Muscle of leg (tissue), 11 donors: ENCODE measurements around the gene RRN3. TPM values are rescaled to one million over a fixed set of nuclear protein-coding genes. Genes with fewer than 3 reads are reported as not detected.
"Not testable (repeated sequence)": the region's sequence is repeated elsewhere in the genome, so short reads cannot be mapped to it uniquely, and the experiment has no call there.

Experiments
- DNase-seq: peaks from one replicate; pipeline ENCODE4 v3.0.0; 2013
- H3K27ac ChIP-seq: one replicate; pipeline ENCODE4 v1.5.1; 2013; ENCODE audit warnings: mild to moderate bottlenecking, low read length, control low read depth
- H3K27me3 ChIP-seq: one replicate; pipeline ENCODE4 v1.6.1; 2013; ENCODE audit warnings: low read length; ENCODE audit not compliant: control insufficient read depth, insufficient read depth
- H3K36me3 ChIP-seq: one replicate; pipeline ENCODE4 v1.6.1; 2013; ENCODE audit warnings: low read length; ENCODE audit not compliant: control insufficient read depth, insufficient read depth
- H3K4me1 ChIP-seq: one replicate; pipeline ENCODE4 v1.6.1; 2013; ENCODE audit warnings: low read length; ENCODE audit not compliant: control insufficient read depth, insufficient read depth
- H3K4me3 ChIP-seq: one replicate; pipeline ENCODE4 v1.5.1; 2013; ENCODE audit warnings: low read length, control low read depth
- H3K9me3 ChIP-seq: replicated peaks from 2 replicates; pipeline ENCODE4 v1.6.1; 2013; ENCODE audit warnings: low read depth, low read length; ENCODE audit not compliant: control insufficient read depth
- WGBS: methylation state at CpG from one replicate; pipeline ENCODE4 v1.1.5; 2013; ENCODE audit warnings: missing lambda C conversion rate; ENCODE audit not compliant: insufficient coverage; 5-methylcytosine and 5-hydroxymethylcytosine counted together
- polyA plus RNA-seq, 8 donors: library from polyadenylated mRNA; unstranded; fragments of 120-200 nt; gene quantifications; one replicate each; pipeline versions ENCODE4 v1.2.1 to v1.2.3, GENCODE V29; 2013; ENCODE audit warnings: inconsistent platforms in 1 of 8, low replicate concordance in 1 of 8; ENCODE audit not compliant: insufficient read length in 8 of 8, insufficient read depth in 1 of 8
- total RNA-seq: library from RNA; stranded (reverse); fragments of 120-200 nt; gene quantifications from one replicate; pipeline ENCODE4 v1.2.4, GENCODE V29; 2013

The RRN3 gene
- total and polyA plus RNA-seq, 9 donors: 24.8 to 33.1 (median 26.8) TPM

DNA sequence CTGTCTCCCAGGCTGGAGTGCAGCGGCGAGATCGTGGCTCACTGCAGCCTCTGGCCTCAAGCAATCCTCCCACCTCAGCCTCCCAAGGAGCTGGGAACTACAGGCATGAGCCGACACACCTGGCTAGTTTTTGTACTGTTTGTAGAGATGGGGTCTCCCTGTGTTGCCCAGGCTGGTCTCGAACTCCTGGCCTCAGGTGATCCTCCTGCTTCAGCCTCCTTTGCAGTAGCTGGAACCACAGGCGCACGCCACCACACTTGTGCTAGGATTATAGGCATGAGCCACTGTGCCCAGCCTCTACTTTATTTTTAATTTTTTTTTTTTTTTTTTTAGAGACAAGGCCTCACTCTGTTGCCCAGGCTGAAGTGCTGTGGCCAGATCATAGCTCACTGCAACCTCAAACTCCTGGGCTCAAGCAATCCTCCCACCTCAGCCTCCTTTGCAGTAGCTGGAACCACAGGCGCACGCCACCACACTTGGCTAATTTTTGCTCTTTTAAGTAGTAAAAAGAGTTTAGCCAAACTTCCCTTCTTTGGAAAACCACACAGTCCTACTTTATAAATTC lies 42.6 kb downstream of the RRN3 start:
- Histone ChIP-seq H3K27me3 (no peaks in the 10 kb centered on the region), H3K4me1 (peaks cover 18% of the 10 kb centered on the region), H3K36me3 (peaks cover 12% of the 10 kb centered on the region), H3K27ac (no peak overlapping the region), H3K4me3 (no peak overlapping the region), H3K9me3 (no peaks in the 10 kb centered on the region)
- WGBS: no CpG with 5 or more reads among the region's 9 CpGs
- no peak for DNase-seq

DNA sequence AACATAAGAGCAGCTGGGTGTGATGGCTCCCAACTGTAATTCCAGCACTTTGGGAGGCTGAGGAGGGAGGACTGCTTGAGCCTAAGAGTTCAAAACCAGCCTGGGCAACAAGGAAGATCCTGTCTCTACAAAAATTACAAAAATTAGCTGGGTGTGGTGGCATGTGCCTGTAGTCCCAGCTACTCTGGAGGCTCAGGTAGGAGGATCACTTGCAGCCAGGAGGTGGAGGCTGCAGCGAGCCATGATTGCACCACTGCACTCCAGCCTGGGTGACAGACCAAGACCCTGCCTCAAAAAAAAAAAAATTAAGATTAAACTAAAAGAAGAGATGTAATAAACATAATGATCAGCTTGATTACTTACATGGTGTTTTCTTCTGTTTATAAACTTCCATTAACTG lies 43.6 kb downstream of the RRN3 start:
- H3K36me3 ChIP-seq: peaks cover 22% of the 10 kb centered on the region
- not testable (repeated sequence) for H3K9me3 ChIP-seq, H3K27ac ChIP-seq, H3K27me3 ChIP-seq, DNase-seq, H3K4me3 ChIP-seq
- H3K4me1 ChIP-seq: peaks cover 13% of the 10 kb centered on the region
- whole genome bisulfite sequencing: no CpG with 5 or more reads among the region's 1 CpG

DNA sequence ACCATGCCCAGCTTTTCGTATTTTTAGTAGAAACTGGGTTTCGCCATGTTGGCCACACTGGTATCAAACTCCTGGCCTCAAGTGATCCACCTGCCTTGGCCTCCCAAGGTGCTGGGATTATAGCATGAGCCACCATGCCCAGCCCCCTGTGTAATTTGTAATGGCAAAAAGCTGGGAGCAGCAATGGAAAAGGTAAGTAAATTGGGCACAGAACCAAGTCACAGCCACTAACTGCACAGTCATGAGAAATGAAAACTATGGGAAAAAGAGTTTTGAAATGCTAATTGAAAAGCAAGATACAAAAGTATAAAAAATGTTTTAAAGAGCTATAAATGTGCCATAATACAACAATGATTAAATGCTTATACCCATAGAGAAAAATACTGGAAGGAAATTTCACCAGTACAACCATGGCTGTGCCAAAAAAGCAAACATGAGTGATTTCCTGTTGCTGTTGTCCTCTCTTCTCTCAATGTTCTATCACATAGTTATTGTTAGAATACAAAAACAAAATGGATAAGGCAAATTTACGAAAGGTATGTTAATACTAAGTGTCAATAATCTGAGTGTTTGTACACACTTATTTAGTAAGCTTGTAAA lies 44.4 kb downstream of the RRN3 start:
- H3K4me1 ChIP-seq: peaks cover 6% of the 10 kb centered on the region
- no peak overlapping the region for H3K4me3 ChIP-seq
- H3K27me3 ChIP-seq: no peaks in the 10 kb centered on the region
- H3K36me3 ChIP-seq: peaks cover 22% of the 10 kb centered on the region
- DNase-seq: no peak
- no peak overlapping the region for H3K27ac ChIP-seq
- 96% methylated on average over 2 of the region's 3 CpGs for WGBS
- no peaks in the 10 kb centered on the region for H3K9me3 ChIP-seq

DNA sequence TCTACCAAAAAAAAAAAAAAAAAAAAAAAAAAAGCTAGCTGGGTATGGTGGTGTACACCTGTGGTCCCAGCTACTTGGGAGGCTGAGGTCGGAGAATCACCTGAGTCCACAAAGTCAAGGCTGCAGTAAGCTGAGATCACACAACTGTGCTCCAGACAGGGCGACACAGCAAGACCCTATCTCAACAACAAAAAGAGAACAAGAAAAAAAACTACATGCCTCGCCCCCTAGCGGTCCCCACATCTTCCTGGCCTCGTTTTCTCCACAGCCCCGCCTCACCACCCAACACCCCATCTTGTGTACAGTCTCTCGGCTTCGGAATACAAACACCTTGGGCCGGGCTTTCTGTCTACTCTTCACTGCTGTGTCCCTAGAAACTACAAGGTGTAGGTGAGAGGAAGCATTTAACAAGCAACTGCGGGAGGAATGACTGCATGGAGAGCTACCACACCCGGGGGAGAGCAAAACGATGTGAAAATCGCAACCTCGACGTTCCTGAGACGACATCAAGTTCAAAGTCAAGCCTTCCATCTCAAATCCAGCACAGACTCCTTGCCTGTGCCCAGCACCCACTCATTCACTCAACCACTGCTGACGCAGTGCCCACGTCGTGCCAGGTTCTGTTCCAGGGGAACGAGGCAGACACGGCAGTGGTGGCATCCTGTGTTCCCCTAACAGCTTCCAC lies 47.2 kb downstream of the RRN3 start:
- no peak overlapping the region for H3K27ac ChIP-seq
- no peaks in the 10 kb centered on the region for H3K9me3 ChIP-seq
- DNase-seq: no peak
- H3K27me3 ChIP-seq: no peaks in the 10 kb centered on the region
- H3K4me3 ChIP-seq: no peak overlapping the region
- peaks cover 33% of the 10 kb centered on the region for H3K36me3 ChIP-seq
- WGBS: 94% methylated on average over 10 of the region's 21 CpGs
- H3K4me1 ChIP-seq: no peaks in the 10 kb centered on the region

DNA sequence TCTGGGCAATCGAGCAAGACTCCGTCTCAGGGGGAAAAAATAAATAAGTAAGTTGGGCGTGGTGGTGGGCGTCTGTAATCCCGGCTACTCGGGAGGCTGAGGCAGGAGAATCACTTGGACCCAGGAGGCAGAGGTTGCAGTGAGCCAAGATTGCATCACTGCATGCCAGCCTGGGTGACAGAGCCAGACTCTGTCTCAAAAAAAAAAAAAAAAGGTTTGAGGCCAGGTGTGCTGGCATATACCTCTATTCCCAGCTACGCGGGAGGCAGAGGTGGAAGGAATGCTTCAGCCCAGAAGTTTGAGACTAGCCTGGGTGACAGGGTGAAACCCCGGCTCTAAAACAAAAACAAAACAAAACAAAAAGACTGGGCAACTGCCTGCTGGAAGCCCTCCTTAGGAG lies 48.8 kb downstream of the RRN3 start:
- peaks cover 44% of the 10 kb centered on the region for H3K36me3 ChIP-seq
- not testable (repeated sequence) for H3K9me3 ChIP-seq, H3K27ac ChIP-seq, H3K4me1 ChIP-seq, H3K4me3 ChIP-seq, DNase-seq, H3K27me3 ChIP-seq
- 77% methylated on average over 7 of the region's 9 CpGs for WGBS

DNA sequence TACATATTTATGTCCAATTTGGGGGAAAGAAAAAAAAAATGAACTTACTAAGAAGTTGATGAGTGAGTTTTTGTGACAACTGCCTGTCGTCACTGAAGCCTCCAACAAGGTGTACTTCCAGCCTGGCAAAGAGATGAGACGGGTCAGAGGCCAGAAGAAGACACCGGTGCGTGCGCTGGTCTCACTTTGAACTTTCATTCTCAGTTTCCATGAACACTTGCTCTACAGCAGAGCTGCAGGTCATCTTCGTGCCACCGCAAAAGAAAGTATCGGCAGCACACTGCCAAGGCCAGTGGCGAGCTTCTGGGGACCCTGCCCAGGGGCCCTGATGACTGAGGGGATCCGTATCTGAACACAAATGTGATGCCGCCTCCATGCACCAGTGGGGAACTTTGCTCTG lies 49.8 kb downstream of the RRN3 start:
- Histone ChIP-seq H3K4me3 (no peak overlapping the region), H3K27ac (no peak overlapping the region), H3K27me3 (no peaks in the 10 kb centered on the region), H3K36me3 (peaks cover 53% of the 10 kb centered on the region), H3K9me3 (no peaks in the 10 kb centered on the region), H3K4me1 (peaks cover 4% of the 10 kb centered on the region)
- WGBS: 91% methylated on average over 11 of the region's 11 CpGs
- no peak for DNase-seq

DNA sequence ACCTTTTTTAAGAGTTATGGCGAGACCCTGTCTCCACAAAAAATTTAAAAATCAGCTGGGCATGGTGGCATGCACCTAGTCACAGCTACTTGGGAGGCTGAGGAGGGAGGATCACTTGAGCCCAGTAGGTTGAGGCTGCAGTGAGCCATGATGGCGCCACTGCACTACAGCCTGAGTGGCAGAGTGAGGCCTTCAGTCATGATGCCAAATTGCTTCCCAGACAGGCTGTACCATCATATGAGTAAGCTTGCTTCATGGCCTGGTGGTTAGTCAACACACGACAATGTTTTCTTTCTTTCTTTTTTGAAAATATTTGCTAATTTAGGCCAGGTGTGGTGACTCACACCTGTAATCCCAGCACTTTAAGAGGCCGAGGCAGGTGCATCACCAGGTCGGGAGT lies 50.7 kb downstream of the RRN3 start:
- Histone ChIP-seq H3K9me3 (no peaks in the 10 kb centered on the region), H3K27ac (no peak overlapping the region), H3K36me3 (peaks cover 61% of the 10 kb centered on the region), H3K4me1 (peaks cover 4% of the 10 kb centered on the region), H3K27me3 (no peaks in the 10 kb centered on the region), H3K4me3 (no peak overlapping the region)
- DNase-seq: no peak
- 100% methylated on average over 2 of the region's 5 CpGs for WGBS

DNA sequence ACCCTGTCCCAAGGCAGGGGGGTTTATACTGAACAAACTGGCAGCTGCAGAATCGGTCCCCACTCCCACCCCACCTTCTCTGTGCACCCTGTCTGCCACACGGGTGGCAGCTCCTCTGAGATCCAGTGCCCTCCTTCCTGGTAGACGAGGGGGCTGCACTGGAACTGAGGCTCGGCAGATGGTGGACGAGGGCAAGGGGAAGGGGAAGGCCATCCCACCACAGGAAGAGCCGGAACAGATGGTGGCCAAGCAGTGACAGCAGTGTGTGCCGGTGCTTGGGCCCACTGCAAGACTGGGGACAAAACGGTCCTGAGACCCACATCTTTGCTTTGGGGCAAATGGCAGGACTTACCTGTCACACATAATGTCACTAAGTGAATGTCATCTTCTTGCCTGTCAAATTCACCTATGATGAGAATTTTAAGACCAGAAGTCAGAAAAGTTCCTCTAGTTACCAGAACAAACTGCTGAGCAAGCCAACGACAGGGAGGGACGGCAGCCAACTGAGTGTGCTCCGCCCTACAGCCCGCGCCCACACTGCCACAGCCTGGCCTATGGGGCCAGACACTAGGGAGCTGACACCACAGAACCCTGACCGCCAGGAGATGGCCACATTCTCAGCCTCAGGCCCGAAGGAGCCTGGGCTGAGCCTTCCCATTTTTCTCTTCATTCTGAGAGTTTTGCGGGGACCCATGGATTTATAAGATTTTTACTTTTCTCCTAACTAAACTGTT lies 52.6 kb downstream of the RRN3 start:
- Histone ChIP-seq H3K27ac (peak overlapping the region; percentile 17), H3K9me3 (no peaks in the 10 kb centered on the region), H3K4me1 (peaks cover 4% of the 10 kb centered on the region), H3K4me3 (no peak overlapping the region), H3K27me3 (no peaks in the 10 kb centered on the region), H3K36me3 (peaks cover 63% of the 10 kb centered on the region)
- 49% methylated on average over 8 of the region's 16 CpGs for WGBS
- DNase-seq: peak; percentile 80

DNA sequence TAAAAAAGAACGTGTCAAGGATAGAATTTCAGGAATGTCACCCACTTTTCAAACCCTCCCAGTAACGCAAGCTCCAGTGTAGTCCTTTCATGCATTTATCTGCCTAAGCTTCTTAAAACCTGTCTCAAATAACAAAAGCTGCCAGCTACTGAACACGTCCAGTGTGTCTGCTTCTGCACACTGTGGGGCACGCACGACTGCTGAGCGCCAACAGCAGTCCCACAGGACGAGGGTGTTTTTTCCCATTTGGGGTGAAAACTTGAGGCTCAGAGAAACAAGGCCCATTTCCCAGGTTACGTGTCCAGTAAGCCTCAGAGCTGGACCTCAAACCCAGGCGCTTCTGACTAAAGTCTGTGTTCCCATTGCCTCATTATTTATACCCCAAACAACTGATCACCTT lies 55.4 kb downstream of the RRN3 start:
- DNase-seq: no peak
- H3K4me3 ChIP-seq: no peak overlapping the region
- peaks cover 8% of the 10 kb centered on the region for H3K4me1 ChIP-seq
- H3K27ac ChIP-seq: no peak overlapping the region
- H3K9me3 ChIP-seq: no peaks in the 10 kb centered on the region
- WGBS: 88% methylated on average over 8 of the region's 9 CpGs
- no peaks in the 10 kb centered on the region for H3K27me3 ChIP-seq
- peaks cover 74% of the 10 kb centered on the region for H3K36me3 ChIP-seq

DNA sequence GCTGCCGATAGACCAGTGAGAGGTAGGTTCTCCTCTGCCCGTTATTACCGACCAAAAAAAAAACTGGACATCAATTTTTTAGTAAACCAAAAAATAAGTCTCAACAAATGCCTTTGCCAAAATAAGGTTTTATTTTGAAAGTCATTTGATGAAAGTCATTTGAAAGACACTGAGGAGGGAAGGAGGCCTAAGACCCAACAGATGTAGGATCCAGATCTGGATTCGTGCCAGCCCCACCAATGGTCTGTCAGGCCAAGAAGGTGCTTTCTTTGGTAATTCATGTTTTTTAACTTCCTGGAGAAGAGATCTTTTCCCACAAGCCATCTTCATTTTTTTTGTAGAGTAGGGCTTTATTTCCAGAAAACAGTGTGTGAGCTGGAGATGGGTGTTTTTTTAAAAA lies 56.3 kb downstream of the RRN3 start:
- no peak overlapping the region for H3K27ac ChIP-seq
- H3K27me3 ChIP-seq: no peaks in the 10 kb centered on the region
- H3K4me1 ChIP-seq: peaks cover 8% of the 10 kb centered on the region
- peaks cover 79% of the 10 kb centered on the region for H3K36me3 ChIP-seq
- H3K9me3 ChIP-seq: no peaks in the 10 kb centered on the region
- no peak overlapping the region for H3K4me3 ChIP-seq
- no peak for DNase-seq
- WGBS: no CpG with 5 or more reads among the region's 4 CpGs
